Activated naive CD4-positive, alpha-beta T cell treated with anti-CD3 and anti-CD28 coated beads for 36 hours (primary cell): ENCODE measurements around the gene GDAP2. TPM values are rescaled to one million over a fixed set of nuclear protein-coding genes. Genes with fewer than 3 reads are reported as not detected.

Experiments
- CTCF ChIA-PET: fragments of 350-600 bp; sonication (Branson Sonifier 250); formaldehyde crosslinking; loops from one replicate; lab custom pipeline; 2021; ENCODE audit warnings: antibody characterized with exemption; lab: Charles Lee
- DNase-seq: peaks from one replicate; pipeline ENCODE4 v3.0.0-alpha.2; 2020
- H3K27ac Mint-ChIP-seq: one replicate; pipeline ENCODE4 v1.8.0; 2021; ENCODE audit warnings: mild to moderate bottlenecking, mixed read lengths
- H3K27me3 Mint-ChIP-seq: one replicate; pipeline ENCODE4 v1.8.0; 2021; ENCODE audit warnings: low read depth, mixed read lengths
- H3K36me3 Mint-ChIP-seq: one replicate; pipeline ENCODE4 v1.8.0; 2021; ENCODE audit warnings: low read depth, mixed read lengths
- H3K4me1 Mint-ChIP-seq: one replicate; pipeline ENCODE4 v1.8.0; 2021; ENCODE audit warnings: low read depth, mixed read lengths
- H3K4me3 Mint-ChIP-seq: one replicate; pipeline ENCODE4 v1.8.0; 2021; ENCODE audit warnings: mild to moderate bottlenecking, moderate library complexity, mixed read lengths
- H3K9me3 Mint-ChIP-seq: one replicate; pipeline ENCODE4 v1.8.0; 2021; ENCODE audit warnings: mixed read lengths
- intact Hi-C: fragments of 100-400 bp; cut with micrococcal nuclease; formaldehyde crosslinking; loops from one replicate; pipeline ENCODE4 v1.15.1; 2023
- total RNA-seq, 2 experiments: library from RNA; stranded (reverse); gene quantifications; one replicate each; pipeline ENCODE4 v1.2.3, GENCODE V29; 2021

Gene GDAP2
- total RNA-seq: 10 to 100 TPM; 19.9 to 20.0 TPM

- peak within 1 kb of the TSS; percentile 79 for H3K27ac Mint-ChIP-seq
- H3K4me1 Mint-ChIP-seq: peaks cover 55% of the 10 kb centered on the region
- H3K27me3 Mint-ChIP-seq: no peaks in the 10 kb centered on the region
- intact Hi-C loops: loop anchor here (1.0 to 10.0 kb wide), 7 partner anchors 35 to 1211 kb away; partner anchors contain the start of genes MAN1A2, TENT5C, TTF2 and WARS2
- peak within 1 kb of the TSS; percentile 96 for H3K4me3 Mint-ChIP-seq
- DNase-seq: peak; percentile 97
- no peaks in the 10 kb centered on the region for H3K9me3 Mint-ChIP-seq
- CTCF ChIA-PET: interaction anchor here (2.0 kb wide), 1 partner anchor 34 kb away, joined by 9 read pairs; no protein-coding TSS in a partner anchor
- H3K36me3 Mint-ChIP-seq: peaks cover 19% of the 10 kb centered on the region
These were observed at the start of gene GDAP2, which contains the start of gene WDR3 for GRCh38 chr1:117929343-117930172. Gene GDAP2, minus strand, starts transcription at chr1:117929621. Its CDS starts 9,264 bp downstream, at chr1:117920357. Gene WDR3, plus strand, starts transcription at chr1:117929739. Its CDS starts 3,581 bp downstream, at chr1:117933320.

GRCh38 chr1:117976381-117976780, 47.0 kb upstream of the GDAP2 start:
- DNase-seq: no peak
- intact Hi-C loops: no loop called here

GRCh38 chr1:117971777-117972176, 42.4 kb upstream of the GDAP2 start:
- Mint-ChIP-seq H3K4me3 (no peak overlapping the region), H3K27ac (no peak overlapping the region)

More at GRCh38 chr1:117976381-117976780, 47.0 kb upstream of the GDAP2 start:
- CTCF ChIA-PET: no interaction called here
- Mint-ChIP-seq H3K27ac (no peak overlapping the region), H3K27me3 (peaks cover 7% of the 10 kb centered on the region), H3K4me1 (no peaks in the 10 kb centered on the region), H3K9me3 (no peaks in the 10 kb centered on the region), H3K36me3 (no peaks in the 10 kb centered on the region), H3K4me3 (no peak overlapping the region)

GRCh38 chr1:117970252-117970651, 40.8 kb upstream of the GDAP2 start:
- no peaks in the 10 kb centered on the region for H3K9me3 Mint-ChIP-seq
- CTCF ChIA-PET: no interaction called here
- peaks cover 6% of the 10 kb centered on the region for H3K36me3 Mint-ChIP-seq
- DNase-seq: no peak
- no peak overlapping the region for H3K27ac Mint-ChIP-seq
- intact Hi-C loops: no loop called here
- H3K27me3 Mint-ChIP-seq: peaks cover 4% of the 10 kb centered on the region
- no peak overlapping the region for H3K4me3 Mint-ChIP-seq
- peaks cover 5% of the 10 kb centered on the region for H3K4me1 Mint-ChIP-seq

More at GRCh38 chr1:117971777-117972176, 42.4 kb upstream of the GDAP2 start:
- DNase-seq: no peak
- H3K27me3 Mint-ChIP-seq: peaks cover 7% of the 10 kb centered on the region
- no peaks in the 10 kb centered on the region for H3K36me3 Mint-ChIP-seq
- peaks cover 3% of the 10 kb centered on the region for H3K4me1 Mint-ChIP-seq
- H3K9me3 Mint-ChIP-seq: no peaks in the 10 kb centered on the region
- CTCF ChIA-PET: no interaction called here
- intact Hi-C loops: no loop called here

- DNase-seq: no peak
- CTCF ChIA-PET: no interaction called here
- Mint-ChIP-seq H3K4me3 (no peak overlapping the region), H3K4me1 (peaks cover 26% of the 10 kb centered on the region), H3K36me3 (peaks cover 10% of the 10 kb centered on the region), H3K27me3 (no peaks in the 10 kb centered on the region), H3K9me3 (no peaks in the 10 kb centered on the region), H3K27ac (no peak overlapping the region)
- intact Hi-C loops: no loop called here
These were observed 38.5 kb upstream of the GDAP2 start for GRCh38 chr1:117967881-117968280.

GRCh38 chr1:117967477-117967876, 38.1 kb upstream of the GDAP2 start:
- H3K4me3 Mint-ChIP-seq: no peak overlapping the region
- CTCF ChIA-PET: no interaction called here
- no peaks in the 10 kb centered on the region for H3K27me3 Mint-ChIP-seq
- peaks cover 10% of the 10 kb centered on the region for H3K36me3 Mint-ChIP-seq
- H3K9me3 Mint-ChIP-seq: no peaks in the 10 kb centered on the region
- intact Hi-C loops: no loop called here
- H3K4me1 Mint-ChIP-seq: peaks cover 27% of the 10 kb centered on the region
- H3K27ac Mint-ChIP-seq: no peak overlapping the region
- DNase-seq: no peak

- CTCF ChIA-PET: no interaction called here
- no peak overlapping the region for H3K4me3 Mint-ChIP-seq
- H3K36me3 Mint-ChIP-seq: peaks cover 19% of the 10 kb centered on the region
- peaks cover 27% of the 10 kb centered on the region for H3K4me1 Mint-ChIP-seq
- H3K27me3 Mint-ChIP-seq: no peaks in the 10 kb centered on the region
- DNase-seq: no peak
- H3K27ac Mint-ChIP-seq: peak overlapping the region; percentile 50
- H3K9me3 Mint-ChIP-seq: no peaks in the 10 kb centered on the region
- intact Hi-C loops: loop anchor here (2.0 kb wide), 1 partner anchor 36 kb away; the partner anchor contains the start of genes GDAP2 and WDR3
These were observed 35.0 kb upstream of the GDAP2 start for GRCh38 chr1:117964290-117965038.

- Mint-ChIP-seq H3K27me3 (no peaks in the 10 kb centered on the region), H3K4me3 (no peak overlapping the region), H3K27ac (no peak overlapping the region), H3K36me3 (peaks cover 36% of the 10 kb centered on the region), H3K9me3 (no peaks in the 10 kb centered on the region), H3K4me1 (peaks cover 13% of the 10 kb centered on the region)
- CTCF ChIA-PET: no interaction called here
- intact Hi-C loops: no loop called here
- no peak for DNase-seq
These were observed 29.9 kb upstream of the GDAP2 start for GRCh38 chr1:117959364-117959763.

- Mint-ChIP-seq H3K4me3 (no peak overlapping the region), H3K36me3 (peaks cover 47% of the 10 kb centered on the region), H3K4me1 (no peaks in the 10 kb centered on the region), H3K27ac (no peak overlapping the region), H3K27me3 (no peaks in the 10 kb centered on the region), H3K9me3 (no peaks in the 10 kb centered on the region)
- intact Hi-C loops: loop anchor here (2.0 kb wide), 1 partner anchor 16 kb away; no protein-coding TSS in a partner anchor
- CTCF ChIA-PET: no interaction called here
- no peak for DNase-seq
These were observed 23.0 kb upstream of the GDAP2 start for GRCh38 chr1:117952386-117952785.

GRCh38 chr1:117942293-117942692, 12.9 kb upstream of the GDAP2 start:
- Mint-ChIP-seq H3K9me3 (no peaks in the 10 kb centered on the region), H3K36me3 (peaks cover 53% of the 10 kb centered on the region), H3K27me3 (no peaks in the 10 kb centered on the region), H3K4me1 (no peaks in the 10 kb centered on the region), H3K27ac (no peak overlapping the region), H3K4me3 (no peak overlapping the region)
- intact Hi-C loops: no loop called here
- CTCF ChIA-PET: interaction anchor here (0.6 kb wide), 2 partner anchors 12 to 407 kb away, joined by 3 to 10 read pairs; no protein-coding TSS in a partner anchor
- no peak for DNase-seq

GRCh38 chr1:117933769-117934168, 4.3 kb upstream of the GDAP2 start:
- no peak overlapping the region for H3K27ac Mint-ChIP-seq
- H3K9me3 Mint-ChIP-seq: no peaks in the 10 kb centered on the region
- H3K4me1 Mint-ChIP-seq: peaks cover 34% of the 10 kb centered on the region
- no peak for DNase-seq
- intact Hi-C loops: no loop called here
- H3K36me3 Mint-ChIP-seq: peaks cover 29% of the 10 kb centered on the region
- CTCF ChIA-PET: no interaction called here
- H3K4me3 Mint-ChIP-seq: no peak overlapping the region
- no peaks in the 10 kb centered on the region for H3K27me3 Mint-ChIP-seq

GRCh38 chr1:117932576-117932975, 3.2 kb upstream of the GDAP2 start:
- CTCF ChIA-PET: no interaction called here
- H3K27ac Mint-ChIP-seq: no peak overlapping the region

More at GRCh38 chr1:117932576-117932975, 3.2 kb upstream of the GDAP2 start:
- Mint-ChIP-seq H3K36me3 (peaks cover 20% of the 10 kb centered on the region), H3K9me3 (no peaks in the 10 kb centered on the region), H3K4me1 (peaks cover 42% of the 10 kb centered on the region), H3K4me3 (no peak overlapping the region), H3K27me3 (no peaks in the 10 kb centered on the region)
- no peak for DNase-seq
- intact Hi-C loops: no loop called here
